WTC11 (cell line): Measurements from ENCODE around the gene GNAZ. TPM values are rescaled to one million over a fixed set of nuclear protein-coding genes. Genes with fewer than 3 reads are reported as not detected.
"Not testable (repeated sequence)": the region's sequence is repeated elsewhere in the genome, so short reads cannot be mapped to it uniquely, and the experiment has no call there.

Experiments
- ATAC-seq: fragments of 200-7000 bp; cut with Tn5 transposase; 2 replicates; pipeline ENCODE4 v1.10.0; 2021; ENCODE audit warnings: mild to moderate bottlenecking, moderate library complexity
- CTCF ChIA-PET: fragments of 300-600 bp; sonication (Branson Sonifier 250); formaldehyde crosslinking; loops from one replicate; lab custom pipeline; 2021; ENCODE audit warnings: antibody characterized with exemption; lab: Charles Lee
- POLR2A ChIA-PET: fragments of 350-600 bp; sonication (Branson Sonifier 250); formaldehyde crosslinking; loops from one replicate; lab custom pipeline; 2021; ENCODE audit warnings: antibody characterized with exemption; lab: Charles Lee
- DNase-seq: peaks from one replicate; pipeline ENCODE4 v3.0.0; 2021; ENCODE audit warnings: low spot score
- H3K27ac Mint-ChIP-seq: 2 replicates; pipeline ENCODE4 v1.8.0; 2021; ENCODE audit warnings: mixed read lengths
- H3K27me3 Mint-ChIP-seq: 2 replicates; pipeline ENCODE4 v1.8.0; 2021; ENCODE audit warnings: low read depth, mild to moderate bottlenecking, moderate library complexity, mixed read lengths
- H3K36me3 Mint-ChIP-seq: 2 replicates; pipeline ENCODE4 v1.8.0; 2021; ENCODE audit warnings: mixed read lengths
- H3K4me1 Mint-ChIP-seq: 2 replicates; pipeline ENCODE4 v1.8.0; 2022; ENCODE audit warnings: mixed read lengths
- H3K4me3 Mint-ChIP-seq: 2 replicates; pipeline ENCODE4 v1.8.0; 2021; ENCODE audit warnings: mild to moderate bottlenecking, moderate library complexity, mixed read lengths
- H3K9me3 Mint-ChIP-seq: 2 replicates; pipeline ENCODE4 v1.8.0; 2021; ENCODE audit warnings: mixed read lengths
- CBFB ChIP-seq: sonication (generic); formaldehyde crosslinking; IDR thresholded peaks from 2 replicates; pipeline ENCODE4 v1.8.1; 2022; ENCODE audit warnings: mild to moderate bottlenecking, low read depth, missing genetic modification reagents
- CDX4 ChIP-seq: fragments of 250-450 bp; sonication (Bioruptor Pico); IDR thresholded peaks from 2 replicates; pipeline ENCODE4 v1.9.0; 2021; ENCODE audit warnings: moderate library complexity, mild to moderate bottlenecking, inconsistent platforms, borderline replicate concordance
- CREB1 ChIP-seq: sonication (generic); formaldehyde crosslinking; IDR thresholded peaks from 2 replicates; pipeline ENCODE4 v1.8.0; 2023; ENCODE audit warnings: mild to moderate bottlenecking, missing genetic modification reagents
- E2F1 ChIP-seq: sonication (generic); formaldehyde crosslinking; IDR thresholded peaks from 2 replicates; pipeline ENCODE4 v1.8.0; 2022; ENCODE audit warnings: mild to moderate bottlenecking, missing genetic modification reagents
- E2F5 ChIP-seq: sonication (generic); formaldehyde crosslinking; IDR thresholded peaks from 2 replicates; pipeline ENCODE4 v1.8.1; 2022; ENCODE audit warnings: mild to moderate bottlenecking, moderate library complexity, missing genetic modification reagents
- EMX1 ChIP-seq: fragments of 250-450 bp; sonication (Bioruptor Pico); IDR thresholded peaks from 2 replicates; pipeline ENCODE4 v1.8.0; 2021; ENCODE audit warnings: mild to moderate bottlenecking
- FOXP1 ChIP-seq: sonication (generic); formaldehyde crosslinking; IDR thresholded peaks from 2 replicates; pipeline ENCODE4 v1.8.0; 2022; ENCODE audit warnings: missing genetic modification reagents, mild to moderate bottlenecking, moderate library complexity, borderline replicate concordance
- GTF2I ChIP-seq: fragments of 250-450 bp; sonication (Bioruptor Pico); conservative IDR thresholded peaks from 2 replicates; pipeline ENCODE4 v1.4.0; 2021; ENCODE audit warnings: mild to moderate bottlenecking
- HMGA2 ChIP-seq: fragments of 250-450 bp; sonication (Bioruptor Pico); IDR thresholded peaks from 2 replicates; pipeline ENCODE4 v1.4.0; 2021; ENCODE audit warnings: mild to moderate bottlenecking, moderate library complexity
- KAT7 ChIP-seq: sonication (generic); formaldehyde crosslinking; IDR thresholded peaks from 2 replicates; pipeline ENCODE4 v1.8.1; 2023; ENCODE audit warnings: missing genetic modification reagents, mild to moderate bottlenecking, borderline replicate concordance
- MXD4 ChIP-seq: fragments of 250-450 bp; sonication (Bioruptor Pico); IDR thresholded peaks from 2 replicates; pipeline ENCODE4 v1.8.0; 2021; ENCODE audit warnings: mild to moderate bottlenecking, moderate library complexity, borderline replicate concordance
- NR2C2 ChIP-seq: sonication (generic); formaldehyde crosslinking; IDR thresholded peaks from 2 replicates; pipeline ENCODE4 v1.8.0; 2022; ENCODE audit warnings: mild to moderate bottlenecking, missing genetic modification reagents
- OVOL2 ChIP-seq: fragments of 250-450 bp; sonication (Bioruptor Pico); IDR thresholded peaks from 2 replicates; pipeline ENCODE4 v1.9.0; 2021; ENCODE audit warnings: mild to moderate bottlenecking, borderline replicate concordance
- SMAD4 ChIP-seq: sonication (generic); formaldehyde crosslinking; IDR thresholded peaks from 2 replicates; pipeline ENCODE4 v1.8.0; 2022; ENCODE audit warnings: mild to moderate bottlenecking, missing genetic modification reagents
- SOX15 ChIP-seq: fragments of 250-450 bp; sonication (Bioruptor Pico); IDR thresholded peaks from 2 replicates; pipeline ENCODE4 v1.9.0; 2021; ENCODE audit warnings: mild to moderate bottlenecking
- TEAD4 ChIP-seq: sonication (generic); formaldehyde crosslinking; IDR thresholded peaks from 2 replicates; pipeline ENCODE4 v1.8.0; 2022; ENCODE audit warnings: mild to moderate bottlenecking, missing genetic modification reagents
- ZMAT4 ChIP-seq: fragments of 250-450 bp; sonication (Bioruptor Pico); IDR thresholded peaks from 2 replicates; pipeline ENCODE4 v1.9.0; 2021; ENCODE audit warnings: mild to moderate bottlenecking
- ZNF219 ChIP-seq: sonication (generic); formaldehyde crosslinking; IDR thresholded peaks from 2 replicates; pipeline ENCODE4 v1.8.0; 2023; ENCODE audit warnings: missing genetic modification reagents, mild to moderate bottlenecking, borderline replicate concordance
- ZNF416 ChIP-seq: fragments of 250-450 bp; sonication (Bioruptor Pico); IDR thresholded peaks from 2 replicates; pipeline ENCODE4 v1.9.0; 2021; ENCODE audit warnings: mild to moderate bottlenecking, inconsistent platforms
- ZNF423 ChIP-seq: fragments of 250-450 bp; sonication (Bioruptor Pico); IDR thresholded peaks from 2 replicates; pipeline ENCODE4 v2.1.2; 2022; ENCODE audit warnings: mild to moderate bottlenecking, moderate library complexity
- ZSCAN18 ChIP-seq: fragments of 250-450 bp; sonication (Bioruptor Pico); IDR thresholded peaks from 2 replicates; pipeline ENCODE4 v2.1.2; 2022; ENCODE audit warnings: mild to moderate bottlenecking, moderate library complexity
- total RNA-seq: library from RNA; stranded (reverse); gene quantifications from 3 replicates; pipeline ENCODE4 v1.2.3, GENCODE V29; 2021

Gene GNAZ
- total RNA-seq, 1 experiment from 2014 or later = 9.9 TPM

- ATAC-seq, DNase-seq, POLR2A ChIA-PET, H3K4me3 Mint-ChIP-seq, H3K4me1 Mint-ChIP-seq, H3K27me3 Mint-ChIP-seq, CTCF ChIA-PET, H3K27ac Mint-ChIP-seq, H3K9me3 Mint-ChIP-seq, H3K36me3 Mint-ChIP-seq: not testable (repeated sequence)
- 0 out of 2 replicates have a peak, but pooled peaks have one; percentile 15 for TF ChIP-seq GTF2I (CRISPR knock-in tag)
These were observed 48.5 kb upstream of the GNAZ start for GRCh38 chr22:23021660-23022353.

- ChIA-PET CTCF (no interaction called here), POLR2A (no interaction called here)
- peaks cover 8% of the 10 kb centered on the region for H3K9me3 Mint-ChIP-seq
- peaks cover 3% of the 10 kb centered on the region for H3K27me3 Mint-ChIP-seq
- peaks cover 13% of the 10 kb centered on the region for H3K4me1 Mint-ChIP-seq
- H3K36me3 Mint-ChIP-seq = no peaks in the 10 kb centered on the region
- no peak overlapping the region; the same call in 1 of the 2 replicates for H3K27ac Mint-ChIP-seq
- no peak for DNase-seq
- peak; percentile 36 for ATAC-seq
- TF ChIP-seq FOXP1 = no peak
- no peak for TF ChIP-seq NR2C2
- 0 out of 2 replicates have a peak, but pooled peaks have one; percentile 16 for TF ChIP-seq ZNF423
- TF ChIP-seq MXD4 (CRISPR knock-in tag) = no peak
- TF ChIP-seq SMAD4 = no peak
- H3K4me3 Mint-ChIP-seq = no peak overlapping the region
These were observed 47.0 kb upstream of the GNAZ start for GRCh38 chr22:23023294-23023693.

GRCh38 chr22:23026777-23027176, 43.5 kb upstream of the GNAZ start:
- Mint-ChIP-seq H3K9me3 (peaks cover 9% of the 10 kb centered on the region), H3K27ac (no peak overlapping the region), H3K4me3 (no peak overlapping the region), H3K4me1 (peaks cover 39% of the 10 kb centered on the region), H3K36me3 (peaks cover 5% of the 10 kb centered on the region), H3K27me3 (no peaks in the 10 kb centered on the region; the same call in 1 of the 2 replicates)
- CTCF ChIA-PET = interaction anchor here (0.8 to 1.7 kb wide), 3 partner anchors 19 to 72 kb away, joined by 3 to 4 read pairs (median 3); no protein-coding TSS in a partner anchor
- DNase-seq (no peak), ATAC-seq (no peak)
- POLR2A ChIA-PET = no interaction called here
- TF ChIP-seq FOXP1 (no peak), KAT7 (CRISPR knock-in tag) (no peak), ZSCAN18 (CRISPR knock-in tag) (no peak), CBFB (CRISPR knock-in tag) (no peak), SOX15 (no peak), EMX1 (CRISPR knock-in tag) (no peak), OVOL2 (CRISPR knock-in tag) (no peak), HMGA2 (CRISPR knock-in tag) (no peak), E2F5 (CRISPR knock-in tag) (no peak), E2F1 (CRISPR knock-in tag) (no peak), ZNF416 (CRISPR knock-in tag) (no peak), CREB1 (CRISPR knock-in tag) (no peak), CDX4 (no peak), ZMAT4 (CRISPR knock-in tag) (no peak), ZNF219 (no peak), TEAD4 (CRISPR knock-in tag) (no peak)
- TF ChIP-seq, all 79 proteins: peak for 0

GRCh38 chr22:23027849-23028248, 42.5 kb upstream of the GNAZ start:
- H3K27ac Mint-ChIP-seq, ATAC-seq, H3K36me3 Mint-ChIP-seq, POLR2A ChIA-PET, H3K4me3 Mint-ChIP-seq, DNase-seq, H3K27me3 Mint-ChIP-seq: not testable (repeated sequence)
- H3K9me3 Mint-ChIP-seq = peaks cover 16% of the 10 kb centered on the region
- peaks cover 47% of the 10 kb centered on the region for H3K4me1 Mint-ChIP-seq
- CTCF ChIA-PET = interaction anchor here (1.3 kb wide), 1 partner anchor 68 kb away, joined by 3 read pairs; no protein-coding TSS in a partner anchor
